NCI-H526 treated with DMSO at 0.1 percent for 48 hours (cell line): ENCODE measurements around the gene SCNN1G.
"Not testable (repeated sequence)": the region's sequence is repeated elsewhere in the genome, so short reads cannot be mapped to it uniquely, and the experiment has no call there.

Experiments
- DNase-seq: peaks from one replicate; lab custom pipeline; 2025; lab: John Stamatoyannopoulos, UW

The SCNN1G gene

GRCh38 chr16:23182679-23183542, at the start of gene SCNN1G:
Gene SCNN1G, plus strand, starts transcription at chr16:23182745. Its CDS starts 3,527 bp downstream, at chr16:23186272.
- DNase-seq: no peak

GRCh38 chr16:23132775-23133463, 49.6 kb upstream of the SCNN1G start:
- DNase-seq: no peak

- no peak for DNase-seq
Measured at GRCh38 chr16:23134274-23134673, 48.3 kb upstream of the SCNN1G start.

- no peak for DNase-seq
Measured at GRCh38 chr16:23137256-23137655, 45.3 kb upstream of the SCNN1G start.

- DNase-seq: no peak
Measured at GRCh38 chr16:23137818-23138217, 44.7 kb upstream of the SCNN1G start.

GRCh38 chr16:23140107-23140506, 42.4 kb upstream of the SCNN1G start:
- DNase-seq: no peak

GRCh38 chr16:23141033-23141432, 41.5 kb upstream of the SCNN1G start:
- DNase-seq: no peak

GRCh38 chr16:23141500-23141899, 41.0 kb upstream of the SCNN1G start:
- no peak for DNase-seq

GRCh38 chr16:23141959-23142740, 40.4 kb upstream of the SCNN1G start:
- no peak for DNase-seq

GRCh38 chr16:23143391-23143790, 39.2 kb upstream of the SCNN1G start:
- no peak for DNase-seq

- not testable (repeated sequence) for DNase-seq
Measured at GRCh38 chr16:23144393-23144792, 38.2 kb upstream of the SCNN1G start.

GRCh38 chr16:23145186-23145585, 37.4 kb upstream of the SCNN1G start:
- no peak for DNase-seq

GRCh38 chr16:23145608-23146007, 36.9 kb upstream of the SCNN1G start:
- no peak for DNase-seq

- DNase-seq: no peak
Measured at GRCh38 chr16:23146877-23147601, 35.5 kb upstream of the SCNN1G start.

GRCh38 chr16:23147666-23148065, 34.9 kb upstream of the SCNN1G start:
- DNase-seq: no peak

GRCh38 chr16:23148166-23148512, 34.4 kb upstream of the SCNN1G start:
- DNase-seq: no peak

- DNase-seq: peak; percentile 25
Measured at GRCh38 chr16:23148513-23149266, 33.9 kb upstream of the SCNN1G start.

GRCh38 chr16:23149267-23149992, 33.1 kb upstream of the SCNN1G start, which contains the start of gene USP31:
Gene USP31, minus strand, starts transcription at chr16:23149452. Its CDS starts 182 bp downstream, at chr16:23149270.
- peak; percentile 87 for DNase-seq

GRCh38 chr16:23149993-23150364, 32.6 kb upstream of the SCNN1G start:
- DNase-seq: no peak

- DNase-seq: no peak
Measured at GRCh38 chr16:23152386-23153178, 30.0 kb upstream of the SCNN1G start.
